ENCODE data around the gene MRPL11. TPM values are rescaled to one million over a fixed set of nuclear protein-coding genes. Genes with fewer than 3 reads are reported as not detected.

MRPL11 gene
- total RNA-seq, 4 donors from 2014 or later: 24.7 to 34.9 (median 28.9) TPM

- H3K36me3 ChIP-seq: no peaks in the 10 kb centered on the region
- H3K9me3 ChIP-seq: no peaks in the 10 kb centered on the region
- TF ChIP-seq POLR2A (IDR thresholded peaks at IDR 0.05) (no peak), CTCF (IDR thresholded peaks at IDR 0.05) (no peak)
- no peaks in the 10 kb centered on the region for H3K27me3 ChIP-seq
- DNase-seq: no peak
- H3K4me1 ChIP-seq: peaks cover 0 to 11% (median 3%) of the 10 kb centered on the region in 4 donors
- no peak overlapping the region for H3K4me3 ChIP-seq
- H3K27ac ChIP-seq: no peak overlapping the region
Measured at GRCh38 chr11:66412110-66412509, 26.5 kb downstream of the MRPL11 start.

DNA sequence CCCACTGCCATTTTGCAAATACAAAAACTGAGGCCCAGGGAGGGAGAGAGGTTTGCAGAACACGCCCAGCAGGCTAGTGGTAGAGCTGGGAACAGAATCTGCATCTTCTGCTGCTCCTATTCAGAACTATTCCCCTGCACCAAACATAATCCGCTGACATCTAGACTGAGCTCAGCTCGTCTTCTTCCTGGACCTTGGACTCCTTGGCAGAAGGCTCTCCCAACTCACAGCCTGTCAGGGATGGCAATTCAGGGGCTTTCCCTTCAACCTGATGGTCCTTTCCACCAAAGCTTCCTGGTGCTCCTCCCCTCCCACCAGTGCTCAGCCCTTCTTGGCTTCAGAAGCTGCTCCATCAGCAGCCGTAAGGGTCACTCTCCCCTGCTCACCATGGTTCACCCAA is 27.3 kb downstream of the MRPL11 start:
- no peak for DNase-seq
- Histone ChIP-seq H3K4me1 (peaks cover 0 to 11% (median 3%) of the 10 kb centered on the region in 4 donors), H3K4me3 (no peak overlapping the region), H3K36me3 (no peaks in the 10 kb centered on the region), H3K27me3 (no peaks in the 10 kb centered on the region), H3K27ac (no peak overlapping the region), H3K9me3 (no peaks in the 10 kb centered on the region)
- no peak for TF ChIP-seq POLR2A (IDR thresholded peaks at IDR 0.05)

GRCh38 chr11:66410191-66410590 is 28.5 kb downstream of the MRPL11 start:
- peaks cover 0 to 11% (median 3%) of the 10 kb centered on the region in 4 donors for H3K4me1 ChIP-seq
- H3K9me3 ChIP-seq: no peaks in the 10 kb centered on the region
- H3K27me3 ChIP-seq: no peaks in the 10 kb centered on the region
- no peak for DNase-seq
- H3K36me3 ChIP-seq: no peaks in the 10 kb centered on the region
- TF ChIP-seq POLR2A (IDR thresholded peaks at IDR 0.05) (no peak), CTCF (IDR thresholded peaks at IDR 0.05) (no peak)
- H3K27ac ChIP-seq: peak overlapping the region in 1 of 4 donors; percentile 2
- no peak overlapping the region for H3K4me3 ChIP-seq

- H3K27ac ChIP-seq: peak overlapping the region in 3 of 4 donors; percentile 10 to 79 (median 40)
- H3K4me1 ChIP-seq: peaks cover 0 to 11% (median 3%) of the 10 kb centered on the region in 4 donors
- TF ChIP-seq CTCF (IDR thresholded peaks at IDR 0.05): no peak
- no peak for TF ChIP-seq POLR2A (IDR thresholded peaks at IDR 0.05)
- DNase-seq: no peak
- no peaks in the 10 kb centered on the region for H3K36me3 ChIP-seq
- H3K27me3 ChIP-seq: no peaks in the 10 kb centered on the region
- H3K9me3 ChIP-seq: no peaks in the 10 kb centered on the region
- H3K4me3 ChIP-seq: peak overlapping the region in 3 of 4 donors; percentile 6 to 47 (median 45)
Measured at GRCh38 chr11:66409226-66409625, 29.4 kb downstream of the MRPL11 start.

- peak; percentile 89 to 95 (median 92) for DNase-seq
- H3K9me3 ChIP-seq: no peaks in the 10 kb centered on the region
- TF ChIP-seq CTCF (IDR thresholded peaks at IDR 0.05) (peak; percentile 99 to 100 (median 100)), POLR2A (IDR thresholded peaks at IDR 0.05) (no peak)
- H3K27me3 ChIP-seq: no peaks in the 10 kb centered on the region
- no peaks in the 10 kb centered on the region for H3K36me3 ChIP-seq
- peaks cover 0 to 11% (median 3%) of the 10 kb centered on the region in 4 donors for H3K4me1 ChIP-seq
- peak overlapping the region; percentile 6 to 47 (median 28) for H3K4me3 ChIP-seq
- peak overlapping the region in 3 of 4 donors; percentile 36 to 79 (median 40) for H3K27ac ChIP-seq
Measured at GRCh38 chr11:66408488-66409214, 30.0 kb downstream of the MRPL11 start.

DNA sequence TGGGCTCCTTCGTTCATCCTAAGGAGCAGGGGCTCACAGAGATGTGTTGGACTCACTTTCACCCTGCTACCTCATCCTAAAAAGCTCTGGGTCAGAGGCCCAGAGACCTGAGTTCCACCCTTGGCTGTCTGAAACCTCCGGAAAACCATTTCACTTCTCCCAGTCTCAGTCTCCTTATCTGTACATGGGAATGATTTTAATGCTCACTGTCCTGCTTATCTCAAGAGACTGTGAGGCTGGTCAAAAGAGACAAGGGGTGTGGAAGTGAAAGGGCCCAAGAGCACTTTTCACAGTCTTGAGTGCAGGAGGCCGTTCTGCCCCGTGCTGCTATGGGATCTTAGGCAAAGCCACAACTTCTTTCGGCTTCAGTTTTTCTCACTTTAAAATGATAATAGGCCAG is 31.0 kb downstream of the MRPL11 start:
- DNase-seq: no peak
- Histone ChIP-seq H3K4me1 (peaks cover 0 to 11% (median 3%) of the 10 kb centered on the region in 4 donors), H3K27ac (no peak overlapping the region), H3K9me3 (no peaks in the 10 kb centered on the region), H3K36me3 (no peaks in the 10 kb centered on the region), H3K4me3 (no peak overlapping the region), H3K27me3 (no peaks in the 10 kb centered on the region)
- TF ChIP-seq POLR2A (IDR thresholded peaks at IDR 0.05) (no peak), CTCF (IDR thresholded peaks at IDR 0.05) (no peak)

All from Peyer's patch (tissue), 4 donors.